Activated B cell treated with CpG ODN at 0.5 μM for 24 hours (primary cell): ENCODE measurements around the gene BTN1A1. TPM values are rescaled to one million over a fixed set of nuclear protein-coding genes. Genes with fewer than 3 reads are reported as not detected.
A peak's percentile ranks its signal among the peaks of the same experiment; 100 is the strongest.

Source experiments
- ATAC-seq: fragments of 200-7000 bp; cut with Tn5 transposase; one replicate; pipeline ENCODE4 v1.10.0; 2021; ENCODE audit warnings: low read depth, mild to moderate bottlenecking, moderate library complexity
- CTCF ChIA-PET: fragments of 350-600 bp; sonication (Branson Sonifier 250); formaldehyde crosslinking; loops from one replicate; lab custom pipeline; 2021; ENCODE audit warnings: antibody characterized with exemption; lab: Charles Lee
- POLR2A ChIA-PET: fragments of 350-600 bp; sonication (Branson Sonifier 250); formaldehyde crosslinking; loops from one replicate; lab custom pipeline; 2021; ENCODE audit warnings: antibody characterized with exemption; lab: Charles Lee
- DNase-seq: peaks from one replicate; pipeline ENCODE4 v3.0.0; 2022
- H3K27ac Mint-ChIP-seq: one replicate; pipeline ENCODE4 v1.8.0; 2020; ENCODE audit warnings: mixed read lengths
- H3K27me3 Mint-ChIP-seq: one replicate; pipeline ENCODE4 v1.8.0; 2021; ENCODE audit warnings: mixed read lengths
- H3K36me3 Mint-ChIP-seq: one replicate; pipeline ENCODE4 v1.8.0; 2021; ENCODE audit warnings: low read depth, mixed read lengths
- H3K4me1 Mint-ChIP-seq: one replicate; pipeline ENCODE4 v1.8.0; 2021; ENCODE audit warnings: mixed read lengths
- H3K4me3 Mint-ChIP-seq: one replicate; pipeline ENCODE4 v1.8.0; 2020; ENCODE audit warnings: mild to moderate bottlenecking, mixed read lengths
- H3K9me3 Mint-ChIP-seq: one replicate; pipeline ENCODE4 v1.8.0; 2020; ENCODE audit warnings: mixed read lengths
- intact Hi-C: fragments of 100-400 bp; cut with micrococcal nuclease; formaldehyde crosslinking; loops from one replicate; pipeline ENCODE4 v1.15.1; 2024
- total RNA-seq: library from RNA; stranded (reverse); gene quantifications from 2 replicates; pipeline ENCODE4 v1.2.3, GENCODE V29; 2022
- TF ChIP-seq, protein P1 (sequence below): fragments of 200-600 bp; IDR thresholded peaks from one replicate; pipeline ENCODE4 v1.8.0; 2022; ENCODE audit warnings: antibody characterized with exemption, mild to moderate bottlenecking

BTN1A1 gene
- total RNA-seq, 1 donor from 2014 or later = 0.18 TPM

DNA sequence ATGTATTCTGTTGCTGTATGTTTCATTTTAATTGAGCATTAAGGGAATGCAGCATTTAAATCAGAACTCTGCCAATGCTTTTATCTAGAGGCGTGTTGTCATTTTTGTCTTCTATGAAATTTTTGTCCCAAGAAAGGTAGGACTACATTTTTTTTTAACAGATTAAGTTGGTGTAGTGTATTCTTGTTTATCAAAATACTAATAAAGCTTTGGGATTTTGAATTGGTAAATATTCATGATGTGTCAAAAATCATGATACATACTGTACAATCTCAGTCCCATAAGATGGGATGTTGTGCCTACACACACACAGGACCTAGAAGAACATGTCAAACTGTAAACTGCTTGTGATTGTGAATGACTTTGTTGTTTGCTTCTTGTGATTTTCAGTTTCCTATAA lies 26.8 kb downstream of the BTN1A1 start:
- Mint-ChIP-seq H3K4me1 (peaks cover 40% of the 10 kb centered on the region), H3K27me3 (no peaks in the 10 kb centered on the region), H3K36me3 (peaks cover 6% of the 10 kb centered on the region), H3K27ac (no peak overlapping the region), H3K9me3 (no peaks in the 10 kb centered on the region), H3K4me3 (no peak overlapping the region)
- intact Hi-C loops = no loop called here
- POLR2A ChIA-PET = interaction anchor here (0.5 to 0.7 kb wide), 2 partner anchors 20 to 65 kb away, joined by 3 to 7 read pairs; no protein-coding TSS in a partner anchor
- ATAC-seq (no peak), DNase-seq (no peak)
- CTCF ChIA-PET = no interaction called here
- TF ChIP-seq, protein P1, sequence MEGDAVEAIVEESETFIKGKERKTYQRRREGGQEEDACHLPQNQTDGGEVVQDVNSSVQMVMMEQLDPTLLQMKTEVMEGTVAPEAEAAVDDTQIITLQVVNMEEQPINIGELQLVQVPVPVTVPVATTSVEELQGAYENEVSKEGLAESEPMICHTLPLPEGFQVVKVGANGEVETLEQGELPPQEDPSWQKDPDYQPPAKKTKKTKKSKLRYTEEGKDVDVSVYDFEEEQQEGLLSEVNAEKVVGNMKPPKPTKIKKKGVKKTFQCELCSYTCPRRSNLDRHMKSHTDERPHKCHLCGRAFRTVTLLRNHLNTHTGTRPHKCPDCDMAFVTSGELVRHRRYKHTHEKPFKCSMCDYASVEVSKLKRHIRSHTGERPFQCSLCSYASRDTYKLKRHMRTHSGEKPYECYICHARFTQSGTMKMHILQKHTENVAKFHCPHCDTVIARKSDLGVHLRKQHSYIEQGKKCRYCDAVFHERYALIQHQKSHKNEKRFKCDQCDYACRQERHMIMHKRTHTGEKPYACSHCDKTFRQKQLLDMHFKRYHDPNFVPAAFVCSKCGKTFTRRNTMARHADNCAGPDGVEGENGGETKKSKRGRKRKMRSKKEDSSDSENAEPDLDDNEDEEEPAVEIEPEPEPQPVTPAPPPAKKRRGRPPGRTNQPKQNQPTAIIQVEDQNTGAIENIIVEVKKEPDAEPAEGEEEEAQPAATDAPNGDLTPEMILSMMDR = no peak

DNA sequence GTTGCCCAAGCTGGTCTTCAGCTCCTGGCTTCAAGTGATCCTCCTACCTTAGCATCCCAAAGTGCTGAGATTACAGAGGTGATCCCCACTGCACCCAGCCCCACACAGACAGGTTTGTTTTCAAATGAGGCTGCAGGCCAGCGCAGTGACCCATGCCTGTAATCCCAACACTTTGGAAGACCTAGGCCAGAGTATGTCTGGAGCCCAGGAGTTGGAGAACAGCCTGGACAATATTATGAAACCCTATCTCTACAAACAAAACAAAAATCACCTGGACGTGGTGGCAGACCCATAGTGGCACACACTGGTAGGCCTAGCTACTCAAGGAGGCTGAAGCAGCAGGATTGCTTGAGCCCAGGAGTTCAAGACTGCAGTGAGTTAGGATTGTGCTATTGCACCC lies 30.1 kb downstream of the BTN1A1 start:
- Mint-ChIP-seq H3K27me3 (peaks cover 2% of the 10 kb centered on the region), H3K4me3 (no peak overlapping the region), H3K9me3 (no peaks in the 10 kb centered on the region), H3K4me1 (peaks cover 34% of the 10 kb centered on the region), H3K27ac (peak overlapping the region; percentile 0), H3K36me3 (peaks cover 5% of the 10 kb centered on the region)
- intact Hi-C loops = loop anchor here (10.0 kb wide), 1 partner anchor 505 kb away; a partner anchor contains a TSS
- CTCF ChIA-PET = no interaction called here
- ATAC-seq = no peak
- TF ChIP-seq, protein P1 = no peak
- no peak for DNase-seq
- POLR2A ChIA-PET = interaction anchor here (4.1 kb wide), 1 partner anchor 9 kb away, joined by 39 read pairs; no protein-coding TSS in a partner anchor

DNA sequence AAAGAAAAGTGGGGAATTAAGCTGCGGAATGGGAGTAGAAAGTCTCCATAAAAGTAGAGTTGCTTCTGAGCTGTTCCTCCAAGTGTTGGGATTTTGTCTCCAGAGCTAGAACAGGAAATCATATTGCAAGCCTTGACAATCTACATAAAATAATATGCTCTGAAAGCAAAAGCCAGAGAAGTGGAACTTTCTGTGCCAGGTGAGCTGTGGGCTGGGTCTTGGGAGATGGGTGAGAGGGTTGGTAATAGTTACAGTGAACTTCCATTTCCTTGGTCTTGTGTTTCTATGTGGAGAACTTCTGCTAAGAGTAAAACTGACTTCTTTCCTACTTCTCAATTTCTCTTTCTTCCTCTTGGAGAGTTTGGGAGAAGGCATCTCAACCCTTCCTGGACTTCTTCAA lies 31.8 kb downstream of the BTN1A1 start:
- intact Hi-C loops = loop anchor here (1.0 to 10.0 kb wide), 3 partner anchors 11 to 507 kb away; partner anchors contain the start of gene BTN2A1
- Mint-ChIP-seq H3K4me1 (peaks cover 39% of the 10 kb centered on the region), H3K9me3 (no peaks in the 10 kb centered on the region), H3K36me3 (peaks cover 5% of the 10 kb centered on the region), H3K4me3 (no peak overlapping the region), H3K27me3 (peaks cover 2% of the 10 kb centered on the region), H3K27ac (peak overlapping the region; percentile 91)
- POLR2A ChIA-PET = interaction anchor here (0.7 to 4.1 kb wide), 4 partner anchors 11 to 67 kb away, joined by 5 to 39 read pairs (median 11); no protein-coding TSS in a partner anchor
- CTCF ChIA-PET = no interaction called here
- TF ChIP-seq, protein P1 = no peak
- DNase-seq = no peak
- ATAC-seq = no peak

DNA sequence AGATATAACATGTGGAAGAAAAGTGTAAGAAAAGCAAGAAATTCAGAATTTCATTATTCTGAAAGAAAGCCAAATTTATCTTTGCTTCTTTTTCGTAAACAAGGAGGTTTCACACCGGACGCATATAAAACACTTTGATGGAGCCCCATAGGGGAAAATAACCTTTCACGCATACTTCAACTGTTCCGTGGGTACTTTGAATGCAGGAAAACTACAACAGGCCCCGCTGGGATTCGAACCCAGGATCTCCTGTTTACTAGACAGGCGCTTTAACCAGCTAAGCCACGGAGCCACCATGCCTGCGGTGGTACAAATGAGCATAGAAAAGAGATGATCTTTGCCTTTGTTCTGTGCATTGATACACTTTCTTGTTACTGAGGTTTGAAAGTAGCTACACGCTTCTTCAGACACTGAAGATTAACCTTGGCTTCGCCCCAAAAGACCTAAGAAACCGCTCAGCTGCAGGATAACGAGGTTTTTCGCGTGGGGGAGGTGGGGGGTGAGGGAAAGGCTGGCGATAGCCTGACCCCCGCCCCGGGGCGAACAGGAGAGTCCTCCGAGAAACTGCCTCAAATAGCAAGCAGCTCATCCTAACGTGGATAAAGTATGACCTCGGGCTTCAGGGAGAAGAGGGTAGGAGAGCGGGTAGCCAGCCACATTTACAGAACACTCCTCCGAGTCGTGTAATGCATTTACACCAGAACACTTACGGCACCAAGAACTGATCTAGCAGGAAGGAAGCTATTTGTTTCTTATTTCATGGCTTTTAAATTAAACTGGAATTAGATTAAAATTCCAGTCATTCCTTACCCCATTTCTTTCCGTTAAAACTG lies 32.8 kb downstream of the BTN1A1 start:
- ChIA-PET POLR2A (interaction anchor here (0.6 to 4.1 kb wide), 23 partner anchors 12 to 614 kb away, joined by 3 to 39 read pairs (median 5); partner anchors contain the start of gene BTN2A2), CTCF (interaction anchor here (1.0 to 1.5 kb wide), 4 partner anchors 12 to 260 kb away, joined by 3 to 9 read pairs (median 6); a partner anchor contains a TSS)
- DNase-seq (peak; percentile 73), ATAC-seq (peak; percentile 38)
- H3K4me1 Mint-ChIP-seq = peaks cover 47% of the 10 kb centered on the region
- no peaks in the 10 kb centered on the region for H3K9me3 Mint-ChIP-seq
- TF ChIP-seq, protein P1 = no peak
- peak overlapping the region; percentile 92 for H3K4me3 Mint-ChIP-seq
- H3K36me3 Mint-ChIP-seq = peaks cover 15% of the 10 kb centered on the region
- intact Hi-C loops = loop anchor here (1.0 to 10.0 kb wide), 3 partner anchors 12 to 508 kb away; partner anchors contain the start of gene BTN2A1
- peaks cover 8% of the 10 kb centered on the region for H3K27me3 Mint-ChIP-seq
- H3K27ac Mint-ChIP-seq = peak overlapping the region; percentile 91
